Peyer's patch (tissue), 4 donors: Measurements from ENCODE around the gene PPA2.

ENCODE experiments used
- CTCF ChIP-seq, 6 experiments: fragments of 450-650 bp in 4 of 6; fragments of 200-600 bp in 2 of 6; sonication (generic) in 1 of 6; IDR thresholded peaks; one replicate each; pipeline ENCODE4 v1.5.1; 2017 to 2019; ENCODE audit warnings: antibody characterized with exemption in 6 of 6, mild to moderate bottlenecking in 3 of 6, moderate library complexity in 1 of 6
- POLR2A ChIP-seq, 2 donors: fragments of 450-650 bp; IDR thresholded peaks; one replicate each; pipeline ENCODE4 v1.5.1; 2017; ENCODE audit warnings: antibody characterized with exemption in 2 of 2, mild to moderate bottlenecking in 2 of 2, moderate library complexity in 2 of 2

DNA sequence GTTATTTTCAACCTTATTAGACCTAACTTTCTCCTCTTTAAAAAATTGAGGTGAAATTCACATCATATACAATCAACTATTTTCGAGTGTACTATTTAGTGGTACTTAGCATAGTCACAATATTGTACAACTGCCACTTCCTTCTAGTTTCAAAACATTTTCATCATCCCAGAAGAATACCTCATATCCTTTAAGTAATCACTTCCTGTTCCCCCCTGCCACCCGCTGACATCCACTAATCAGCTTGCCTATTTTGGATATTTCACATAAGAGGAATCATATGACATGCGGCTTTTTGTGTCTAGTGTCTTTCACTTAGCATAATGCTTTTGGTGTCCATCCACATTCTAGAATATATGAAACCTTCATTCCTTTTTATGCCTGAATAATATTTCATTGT lies 10.0 kb upstream of the PPA2 start:
- TF ChIP-seq CTCF (IDR thresholded peaks at IDR 0.05) (no peak), POLR2A (IDR thresholded peaks at IDR 0.05) (no peak)
